ENCODE data around the gene SNRK.
"Not testable (repeated sequence)": the region's sequence is repeated elsewhere in the genome, so short reads cannot be mapped to it uniquely, and the experiment has no call there.

SNRK gene

GRCh38 chr3:43348350-43348749 lies 62.0 kb downstream of the SNRK start:
- DNase-seq = no peak

GRCh38 chr3:43348852-43349574 lies 62.7 kb downstream of the SNRK start:
- no peak for DNase-seq

GRCh38 chr3:43349716-43350115 lies 63.4 kb downstream of the SNRK start:
- DNase-seq = no peak

- no peak for DNase-seq
Observed at GRCh38 chr3:43353393-43353792, 67.1 kb downstream of the SNRK start.

GRCh38 chr3:43353923-43354670 lies 67.8 kb downstream of the SNRK start:
- no peak for DNase-seq

GRCh38 chr3:43356033-43356432 lies 69.7 kb downstream of the SNRK start:
- not testable (repeated sequence) for DNase-seq

GRCh38 chr3:43361077-43361476 lies 74.7 kb downstream of the SNRK start:
- DNase-seq = no peak

- DNase-seq = no peak
Observed at GRCh38 chr3:43362183-43362582, 75.8 kb downstream of the SNRK start.

- DNase-seq = no peak
Observed at GRCh38 chr3:43362961-43363360, 76.6 kb downstream of the SNRK start.

- DNase-seq = no peak
Observed at GRCh38 chr3:43363621-43364266, 77.4 kb downstream of the SNRK start.

- DNase-seq = no peak
Observed at GRCh38 chr3:43364494-43364893, 78.2 kb downstream of the SNRK start.

GRCh38 chr3:43364926-43365325 lies 78.6 kb downstream of the SNRK start:
- no peak for DNase-seq

GRCh38 chr3:43365601-43366305 lies 79.4 kb downstream of the SNRK start:
- no peak for DNase-seq

- no peak for DNase-seq
Observed at GRCh38 chr3:43366481-43366880, 80.1 kb downstream of the SNRK start.

GRCh38 chr3:43366885-43367284 lies 80.5 kb downstream of the SNRK start:
- no peak for DNase-seq

- no peak for DNase-seq
Observed at GRCh38 chr3:43369404-43370292, 83.3 kb downstream of the SNRK start.

- no peak for DNase-seq
Observed at GRCh38 chr3:43370293-43370980, 84.1 kb downstream of the SNRK start.

GRCh38 chr3:43371494-43371893 lies 85.2 kb downstream of the SNRK start:
- DNase-seq = no peak

GRCh38 chr3:43372007-43372740 lies 85.8 kb downstream of the SNRK start:
- DNase-seq = no peak

GRCh38 chr3:43372809-43373559 lies 86.6 kb downstream of the SNRK start:
- no peak for DNase-seq
